ENCODE measurements around the gene WDR31. TPM values are rescaled to one million over a fixed set of nuclear protein-coding genes. Genes with fewer than 3 reads are reported as not detected.

WDR31 gene
- total RNA-seq, 2 experiments from 2014 or later = 0.47 to 0.92 TPM

- Mint-ChIP-seq H3K4me1 (ENCODE audit: low read depth) (peaks cover 17% of the 10 kb centered on the region), H3K36me3 (ENCODE audit: low read depth) (peaks cover 49% of the 10 kb centered on the region), H3K4me3 (no peak overlapping the region), H3K27ac (no peak overlapping the region), H3K9me3 (ENCODE audit: insufficient read depth) (no peaks in the 10 kb centered on the region), H3K27me3 (ENCODE audit: low read depth) (no peaks in the 10 kb centered on the region)
- CTCF ChIA-PET = no interaction called here
- DNase-seq = no peak
- POLR2A ChIA-PET = no interaction called here
- no peak for ATAC-seq
These were observed 61.2 kb downstream of the WDR31 start for GRCh38 chr9:113278840-113279239.

- DNase-seq (peak; percentile 98), ATAC-seq (peak; percentile 95)
- Mint-ChIP-seq H3K4me1 (ENCODE audit: low read depth) (peaks cover 21% of the 10 kb centered on the region), H3K4me3 (no peak within 1 kb of the TSS), H3K27ac (no peak within 1 kb of the TSS), H3K9me3 (ENCODE audit: insufficient read depth) (no peaks in the 10 kb centered on the region), H3K36me3 (ENCODE audit: low read depth) (peaks cover 45% of the 10 kb centered on the region), H3K27me3 (ENCODE audit: low read depth) (no peaks in the 10 kb centered on the region)
- ChIA-PET CTCF (interaction anchor here (0.7 to 5.7 kb wide), 41 partner anchors 9 to 408 kb away, joined by 3 to 105 read pairs (median 5); partner anchors contain the start of genes ALAD, C9orf43, FKBP15 and HDHD3), POLR2A (interaction anchor here (0.7 to 2.7 kb wide), 11 partner anchors 15 to 138 kb away, joined by 3 to 25 read pairs (median 4); partner anchors contain the start of genes BSPRY, C9orf43, FKBP15 and HDHD3)
These were observed 64.6 kb downstream of the WDR31 start, which contains the start of the genes CDC26 and PRPF4 for GRCh38 chr9:113275157-113276131. Gene CDC26 (minus strand): TSS chr9:113275572. CDS start chr9:113272507, 3,065 bp downstream. Gene PRPF4 (plus strand): TSS chr9:113275658. CDS start chr9:113275744, 86 bp downstream.

GRCh38 chr9:113274474-113275156 is 65.5 kb downstream of the WDR31 start:
- no peaks in the 10 kb centered on the region for H3K27me3 Mint-ChIP-seq (ENCODE audit: low read depth)
- ChIA-PET CTCF (interaction anchor here (0.7 to 5.7 kb wide), 47 partner anchors 9 to 408 kb away, joined by 3 to 105 read pairs (median 5); partner anchors contain the start of genes ALAD, C9orf43, FKBP15 and HDHD3), POLR2A (interaction anchor here (0.7 to 2.7 kb wide), 11 partner anchors 16 to 139 kb away, joined by 3 to 25 read pairs (median 4); partner anchors contain the start of genes BSPRY, C9orf43, FKBP15 and HDHD3)
- peak; percentile 19 for ATAC-seq
- peaks cover 38% of the 10 kb centered on the region for H3K36me3 Mint-ChIP-seq (ENCODE audit: low read depth)
- H3K4me1 Mint-ChIP-seq (ENCODE audit: low read depth) = peaks cover 14% of the 10 kb centered on the region
- H3K4me3 Mint-ChIP-seq = no peak overlapping the region
- H3K27ac Mint-ChIP-seq = no peak overlapping the region
- H3K9me3 Mint-ChIP-seq (ENCODE audit: insufficient read depth) = no peaks in the 10 kb centered on the region
- DNase-seq = peak; percentile 63

- ATAC-seq (no peak), DNase-seq (no peak)
- Mint-ChIP-seq H3K27me3 (ENCODE audit: low read depth) (no peaks in the 10 kb centered on the region), H3K4me3 (no peak overlapping the region), H3K9me3 (ENCODE audit: insufficient read depth) (no peaks in the 10 kb centered on the region), H3K27ac (no peak overlapping the region), H3K36me3 (ENCODE audit: low read depth) (peaks cover 37% of the 10 kb centered on the region), H3K4me1 (ENCODE audit: low read depth) (peaks cover 10% of the 10 kb centered on the region)
- ChIA-PET CTCF (interaction anchor here (0.8 to 1.4 kb wide), 5 partner anchors 38 to 388 kb away, joined by 3 to 7 read pairs (median 3); partner anchors contain the start of gene ALAD), POLR2A (no interaction called here)
These were observed 70.2 kb downstream of the WDR31 start for GRCh38 chr9:113269871-113270270.

GRCh38 chr9:113269355-113269754 is 70.7 kb downstream of the WDR31 start:
- ChIA-PET CTCF (interaction anchor here (0.7 to 1.4 kb wide), 6 partner anchors 38 to 389 kb away, joined by 3 to 7 read pairs (median 3); partner anchors contain the start of gene ALAD), POLR2A (no interaction called here)
- Mint-ChIP-seq H3K9me3 (ENCODE audit: insufficient read depth) (no peaks in the 10 kb centered on the region), H3K36me3 (ENCODE audit: low read depth) (peaks cover 37% of the 10 kb centered on the region), H3K27ac (no peak overlapping the region), H3K27me3 (ENCODE audit: low read depth) (no peaks in the 10 kb centered on the region), H3K4me1 (ENCODE audit: low read depth) (peaks cover 9% of the 10 kb centered on the region), H3K4me3 (no peak overlapping the region)
- DNase-seq (no peak), ATAC-seq (no peak)

GRCh38 chr9:113267911-113268566 is 72.0 kb downstream of the WDR31 start:
- no peak overlapping the region for H3K27ac Mint-ChIP-seq
- ChIA-PET POLR2A (no interaction called here), CTCF (no interaction called here)
- DNase-seq (no peak), ATAC-seq (no peak)
- no peaks in the 10 kb centered on the region for H3K4me1 Mint-ChIP-seq (ENCODE audit: low read depth)
- no peaks in the 10 kb centered on the region for H3K27me3 Mint-ChIP-seq (ENCODE audit: low read depth)
- no peak overlapping the region for H3K4me3 Mint-ChIP-seq
- peaks cover 33% of the 10 kb centered on the region for H3K36me3 Mint-ChIP-seq (ENCODE audit: low read depth)
- no peaks in the 10 kb centered on the region for H3K9me3 Mint-ChIP-seq (ENCODE audit: insufficient read depth)

- ATAC-seq = no peak
- Mint-ChIP-seq H3K27me3 (ENCODE audit: low read depth) (no peaks in the 10 kb centered on the region), H3K4me1 (ENCODE audit: low read depth) (no peaks in the 10 kb centered on the region), H3K9me3 (ENCODE audit: insufficient read depth) (no peaks in the 10 kb centered on the region), H3K4me3 (no peak overlapping the region), H3K27ac (no peak overlapping the region), H3K36me3 (ENCODE audit: low read depth) (peaks cover 29% of the 10 kb centered on the region)
- ChIA-PET CTCF (interaction anchor here (2.5 kb wide), 1 partner anchor 9 kb away, joined by 12 read pairs; the partner anchor contains the start of genes CDC26 and PRPF4), POLR2A (no interaction called here)
- DNase-seq = no peak
These were observed 73.9 kb downstream of the WDR31 start for GRCh38 chr9:113266174-113266573.

Other genes starting within 250 kb of the WDR31 start
- gene SLC31A2, start 189.3 kb downstream of the WDR31 start, total RNA-seq = 1 to 10 TPM; 2.0 to 2.7 TPM
- 10 to 100 TPM; 34.5 to 36.3 TPM for gene FKBP15, start 119.0 kb downstream of the WDR31 start, total RNA-seq
- 10 to 100 TPM in 1 of 2 experiments, 1 to 10 TPM in 1; 9.5 to 10.2 TPM for gene SLC31A1, start 118.7 kb downstream of the WDR31 start, total RNA-seq
- 10 to 100 TPM; 26.1 to 28.9 TPM for gene CDC26, start 64.7 kb downstream of the WDR31 start, total RNA-seq
- gene PRPF4, start 64.6 kb downstream of the WDR31 start, total RNA-seq = 10 to 100 TPM; 33.3 to 37.3 TPM
- gene RNF183, start 36.9 kb downstream of the WDR31 start, total RNA-seq = not detected
- gene BSPRY, start 9.3 kb upstream of the WDR31 start, total RNA-seq = 1 to 10 TPM; 4.0 to 4.4 TPM
- gene HDHD3, start 36.7 kb upstream of the WDR31 start, total RNA-seq = 10 to 100 TPM; 14.0 to 15.3 TPM
- 10 to 100 TPM; 26.0 to 30.7 TPM for gene ALAD, start 61.0 kb upstream of the WDR31 start, total RNA-seq
- gene POLE3, start 70.4 kb upstream of the WDR31 start, total RNA-seq = 10 to 100 TPM; 78.9 to 81.7 TPM
- under 1 TPM; 0.34 to 0.60 TPM for gene C9orf43, start 70.5 kb upstream of the WDR31 start, total RNA-seq
- 10 to 100 TPM; 68.9 to 77.2 TPM for gene RGS3, start 123.5 kb upstream of the WDR31 start, total RNA-seq

Data from activated CD8-positive, alpha-beta T cell treated with anti-CD3 and anti-CD28 coated beads, Interleukin-2, amount 10 ng/mL, durations not matched to agents 7 days and 5 days (primary cell).